H1 (cell line): ENCODE results near the gene BDKRB1. TPM values are rescaled to one million over a fixed set of nuclear protein-coding genes. Genes with fewer than 3 reads are reported as not detected.

Source experiments
- CBX8 ChIP-seq: fragments of 300-800, 300-1000 bp; sonication (generic); IDR thresholded peaks from 2 replicates; pipeline ENCODE4 v1.7.1; 2016; ENCODE audit warnings: low read depth, low read length, borderline replicate concordance
- CHD1 ChIP-seq: IDR thresholded peaks from 2 replicates; pipeline ENCODE4 v1.6.1; 2012; ENCODE audit warnings: low read depth, low read length, improper control_type of control experiment
- CHD7 ChIP-seq: fragments of 300-600 bp; sonication (generic); IDR thresholded peaks from 2 replicates; pipeline ENCODE4 v1.7.1; 2012; ENCODE audit warnings: low read length, moderate library complexity, mild to moderate bottlenecking, inconsistent platforms; ENCODE audit not compliant: insufficient replicate concordance
- GTF2F1 ChIP-seq: IDR thresholded peaks from 2 replicates; pipeline ENCODE4 v1.6.1; 2012; ENCODE audit warnings: low read depth, low read length, improper control_type of control experiment, borderline replicate concordance
- JUN ChIP-seq: IDR thresholded peaks from 2 replicates; pipeline ENCODE4 v1.6.1; 2011; ENCODE audit warnings: low read depth, mild to moderate bottlenecking, improper control_type of control experiment, low read length
- polyA plus RNA-seq, 7 experiments: library from polyadenylated mRNA; depleted of rRNA in 3 of 7; stranded (reverse) in 5 of 7; unstranded in 2 of 7; fragments of >200 nt in 5 of 7; fragments of 200-250 nt in 2 of 7; gene quantifications; 1 replicate in 5 of 7; 2 replicates in 1 of 7; 4 replicates in 1 of 7; pipeline versions ENCODE4 v1.2.1 to v1.2.3, GENCODE V29; 2011 to 2013; ENCODE audit warnings: missing spikeins in 2 of 7, mixed read lengths in 2 of 7
- total RNA-seq: library from RNA; stranded (reverse); fragmentation: NEBNext Ultra II Directional; extraction: Animal tissue kit (Norgen Biotek cat#: 25700); gene quantifications from 2 replicates; pipeline ENCODE4 v1.2.1, GENCODE V29; 2021

BDKRB1 gene
- total and polyA plus RNA-seq, 2 of the 8 experiments (the other 6 are each of a cell fraction or from before 2014, with no cell fraction given) = 0.27 TPM; not detected in 1

GRCh38 chr14:96212896-96213295 is 43.1 kb upstream of the BDKRB1 start (continued):
- no peak for TF ChIP-seq CHD7
- TF ChIP-seq JUN = no peak
- TF ChIP-seq CHD1 = no peak
- no peak for TF ChIP-seq GTF2F1
- TF ChIP-seq CBX8 = no peak
